Measurements from ENCODE around the gene WDR45B. TPM values are rescaled to one million over a fixed set of nuclear protein-coding genes. Genes with fewer than 3 reads are reported as not detected.
A peak's percentile ranks its signal among the peaks of the same experiment; 100 is the strongest.

WDR45B gene
- total RNA-seq, 2 donors from 2014 or later = 58.8 to 119 TPM

GRCh38 chr17:82683534-82683933, 35.3 kb upstream of the WDR45B start:
- no peak for TF ChIP-seq CTCF (IDR thresholded peaks at IDR 0.05)

GRCh38 chr17:82681547-82681946, 33.3 kb upstream of the WDR45B start:
- H3K27me3 ChIP-seq = no peaks in the 10 kb centered on the region
- H3K27ac ChIP-seq = no peak overlapping the region
- H3K36me3 ChIP-seq = no peaks in the 10 kb centered on the region
- DNase-seq = no peak
- TF ChIP-seq CTCF (IDR thresholded peaks at IDR 0.05) = no peak
- H3K9me3 ChIP-seq = no peaks in the 10 kb centered on the region
- H3K4me1 ChIP-seq = no peaks in the 10 kb centered on the region
- H3K9ac ChIP-seq (ENCODE audit: low read depth in 2 of 2, low read length in 2 of 2) = no peak overlapping the region
- intact Hi-C loops (cut with DNase I) = no loop called here
- no peak overlapping the region for H3K4me3 ChIP-seq

More at GRCh38 chr17:82683534-82683933, 35.3 kb upstream of the WDR45B start:
- peak overlapping the region; percentile 86 for H3K27ac ChIP-seq
- intact Hi-C loops (cut with DNase I) = no loop called here
- no peaks in the 10 kb centered on the region for H3K36me3 ChIP-seq
- DNase-seq = no peak
- no peaks in the 10 kb centered on the region for H3K4me1 ChIP-seq
- no peaks in the 10 kb centered on the region for H3K9me3 ChIP-seq
- no peaks in the 10 kb centered on the region for H3K27me3 ChIP-seq
- H3K9ac ChIP-seq (ENCODE audit: low read depth in 2 of 2, low read length in 2 of 2) = peak overlapping the region in 1 of 2 donors; percentile 19
- no peak overlapping the region for H3K4me3 ChIP-seq

- Histone ChIP-seq H3K27me3 (no peaks in the 10 kb centered on the region), H3K4me3 (no peak overlapping the region), H3K9me3 (no peaks in the 10 kb centered on the region), H3K9ac (ENCODE audit: low read depth in 2 of 2, low read length in 2 of 2) (peak overlapping the region in 1 of 2 donors; percentile 51), H3K36me3 (no peaks in the 10 kb centered on the region), H3K27ac (peak overlapping the region; percentile 11), H3K4me1 (no peaks in the 10 kb centered on the region)
- intact Hi-C loops (cut with DNase I) = no loop called here
- peak; percentile 23 for TF ChIP-seq CTCF (IDR thresholded peaks at IDR 0.05)
- peak; percentile 82 for DNase-seq
These were observed 31.6 kb upstream of the WDR45B start for GRCh38 chr17:82679586-82680465.

GRCh38 chr17:82678265-82678891, 30.1 kb upstream of the WDR45B start:
- Histone ChIP-seq H3K4me3 (no peak overlapping the region), H3K27ac (no peak overlapping the region), H3K9ac (ENCODE audit: low read depth in 2 of 2, low read length in 2 of 2) (no peak overlapping the region), H3K36me3 (no peaks in the 10 kb centered on the region), H3K27me3 (no peaks in the 10 kb centered on the region), H3K4me1 (no peaks in the 10 kb centered on the region), H3K9me3 (no peaks in the 10 kb centered on the region)
- no peak for DNase-seq
- intact Hi-C loops (cut with DNase I) = no loop called here
- no peak for TF ChIP-seq CTCF (IDR thresholded peaks at IDR 0.05)

GRCh38 chr17:82677353-82677925, 29.2 kb upstream of the WDR45B start:
- Histone ChIP-seq H3K4me3 (no peak overlapping the region), H3K27ac (no peak overlapping the region), H3K27me3 (no peaks in the 10 kb centered on the region), H3K36me3 (no peaks in the 10 kb centered on the region), H3K4me1 (no peaks in the 10 kb centered on the region), H3K9ac (ENCODE audit: low read depth in 2 of 2, low read length in 2 of 2) (no peak overlapping the region), H3K9me3 (no peaks in the 10 kb centered on the region)
- TF ChIP-seq CTCF (IDR thresholded peaks at IDR 0.05) = no peak
- DNase-seq = no peak
- intact Hi-C loops (cut with DNase I) = no loop called here
